ENCODE measurements around the gene ADSS1.
A peak's percentile ranks its signal among the peaks of the same experiment; 100 is the strongest.

ADSS1 gene

DNA sequence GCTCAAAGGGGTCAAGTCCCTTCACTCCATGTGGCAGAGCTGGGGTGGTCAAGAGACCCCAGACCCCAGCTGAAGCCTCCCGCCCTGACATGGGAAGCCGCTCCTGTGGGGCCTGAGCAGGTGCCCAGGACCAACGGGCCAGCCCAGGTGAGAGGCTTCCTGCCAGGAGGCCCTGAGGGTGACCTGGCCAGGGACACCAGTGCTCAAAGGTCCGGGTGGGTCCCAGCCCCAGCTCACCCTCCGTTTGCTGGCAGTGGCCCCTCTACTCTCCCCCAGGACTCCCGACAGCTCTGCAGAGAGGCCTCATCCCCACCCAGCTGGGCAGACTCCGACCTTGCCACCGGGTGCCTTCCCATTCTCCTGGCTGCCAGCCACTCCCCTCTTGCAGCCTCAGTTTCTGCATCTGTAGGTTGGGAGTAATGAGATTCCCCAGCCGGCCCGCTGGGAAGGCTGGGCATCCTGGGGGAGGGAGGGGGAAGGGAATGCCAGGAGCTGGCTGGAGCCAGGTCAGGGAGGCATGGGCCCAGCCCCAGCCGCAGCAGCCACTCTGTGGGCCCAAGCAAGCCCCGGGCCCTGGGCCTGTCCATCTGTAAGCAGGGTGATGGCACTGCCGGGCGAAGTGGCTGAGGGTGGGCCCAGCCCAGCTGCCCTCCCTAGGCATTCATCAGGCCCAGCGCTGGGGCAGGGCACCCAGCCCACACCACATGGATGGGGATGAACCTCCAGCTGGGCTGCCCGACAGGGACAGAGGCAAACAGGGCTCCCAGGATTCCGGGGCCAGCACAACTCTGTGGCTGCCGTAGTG is 44.9 kb upstream of the ADSS1 start:
- no peak for DNase-seq (ENCODE audit: low read depth)
- H3K4me3 ChIP-seq (replicated peaks; ENCODE audit: low read depth, low read length), result no peak overlapping the region
- TF ChIP-seq, protein P1, sequence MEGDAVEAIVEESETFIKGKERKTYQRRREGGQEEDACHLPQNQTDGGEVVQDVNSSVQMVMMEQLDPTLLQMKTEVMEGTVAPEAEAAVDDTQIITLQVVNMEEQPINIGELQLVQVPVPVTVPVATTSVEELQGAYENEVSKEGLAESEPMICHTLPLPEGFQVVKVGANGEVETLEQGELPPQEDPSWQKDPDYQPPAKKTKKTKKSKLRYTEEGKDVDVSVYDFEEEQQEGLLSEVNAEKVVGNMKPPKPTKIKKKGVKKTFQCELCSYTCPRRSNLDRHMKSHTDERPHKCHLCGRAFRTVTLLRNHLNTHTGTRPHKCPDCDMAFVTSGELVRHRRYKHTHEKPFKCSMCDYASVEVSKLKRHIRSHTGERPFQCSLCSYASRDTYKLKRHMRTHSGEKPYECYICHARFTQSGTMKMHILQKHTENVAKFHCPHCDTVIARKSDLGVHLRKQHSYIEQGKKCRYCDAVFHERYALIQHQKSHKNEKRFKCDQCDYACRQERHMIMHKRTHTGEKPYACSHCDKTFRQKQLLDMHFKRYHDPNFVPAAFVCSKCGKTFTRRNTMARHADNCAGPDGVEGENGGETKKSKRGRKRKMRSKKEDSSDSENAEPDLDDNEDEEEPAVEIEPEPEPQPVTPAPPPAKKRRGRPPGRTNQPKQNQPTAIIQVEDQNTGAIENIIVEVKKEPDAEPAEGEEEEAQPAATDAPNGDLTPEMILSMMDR (IDR thresholded peaks at IDR 0.05; ENCODE audit: low read length, missing control alignments), result no peak

DNA sequence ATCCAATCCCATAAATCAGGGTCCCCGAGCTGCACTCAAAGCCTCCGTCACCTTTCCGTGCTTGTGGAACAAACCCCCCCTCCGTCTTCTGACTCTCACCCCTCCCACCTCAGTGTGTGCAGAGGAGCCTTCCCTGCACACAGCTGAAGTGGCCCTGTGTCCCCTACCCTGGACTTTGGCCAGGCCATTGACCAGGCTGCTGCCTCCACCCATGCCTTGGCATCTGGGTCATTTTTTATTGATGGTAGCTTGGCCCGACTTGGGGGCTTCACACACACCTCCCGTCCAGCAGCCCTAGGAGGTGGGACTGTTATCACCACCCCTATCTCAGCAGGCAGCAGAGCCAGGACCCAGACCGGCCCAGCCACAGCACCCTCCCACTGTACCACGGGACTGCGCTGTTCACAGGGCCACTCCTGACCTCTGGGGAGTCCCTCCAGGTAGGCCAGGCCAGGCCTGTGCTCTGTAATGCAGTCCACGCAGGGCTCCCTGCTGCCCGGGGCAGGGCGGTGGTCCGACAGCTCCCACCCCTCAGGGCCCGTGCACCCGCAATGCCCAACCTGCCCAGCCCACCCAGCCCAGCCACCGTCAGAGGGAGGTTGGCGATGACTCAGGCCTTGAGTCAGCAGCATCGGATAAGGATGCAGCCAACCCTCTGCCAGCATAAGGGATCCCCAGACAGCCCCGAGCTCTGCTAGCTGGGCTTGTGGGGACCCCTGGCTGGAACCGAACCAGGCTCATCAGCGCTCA is 43.8 kb upstream of the ADSS1 start:
- no peak overlapping the region for H3K4me3 ChIP-seq (replicated peaks; ENCODE audit: low read depth, low read length)
- TF ChIP-seq, protein P1 (IDR thresholded peaks at IDR 0.05; ENCODE audit: low read length, missing control alignments), result no peak
- peak; percentile 72 for DNase-seq (ENCODE audit: low read depth)

DNA sequence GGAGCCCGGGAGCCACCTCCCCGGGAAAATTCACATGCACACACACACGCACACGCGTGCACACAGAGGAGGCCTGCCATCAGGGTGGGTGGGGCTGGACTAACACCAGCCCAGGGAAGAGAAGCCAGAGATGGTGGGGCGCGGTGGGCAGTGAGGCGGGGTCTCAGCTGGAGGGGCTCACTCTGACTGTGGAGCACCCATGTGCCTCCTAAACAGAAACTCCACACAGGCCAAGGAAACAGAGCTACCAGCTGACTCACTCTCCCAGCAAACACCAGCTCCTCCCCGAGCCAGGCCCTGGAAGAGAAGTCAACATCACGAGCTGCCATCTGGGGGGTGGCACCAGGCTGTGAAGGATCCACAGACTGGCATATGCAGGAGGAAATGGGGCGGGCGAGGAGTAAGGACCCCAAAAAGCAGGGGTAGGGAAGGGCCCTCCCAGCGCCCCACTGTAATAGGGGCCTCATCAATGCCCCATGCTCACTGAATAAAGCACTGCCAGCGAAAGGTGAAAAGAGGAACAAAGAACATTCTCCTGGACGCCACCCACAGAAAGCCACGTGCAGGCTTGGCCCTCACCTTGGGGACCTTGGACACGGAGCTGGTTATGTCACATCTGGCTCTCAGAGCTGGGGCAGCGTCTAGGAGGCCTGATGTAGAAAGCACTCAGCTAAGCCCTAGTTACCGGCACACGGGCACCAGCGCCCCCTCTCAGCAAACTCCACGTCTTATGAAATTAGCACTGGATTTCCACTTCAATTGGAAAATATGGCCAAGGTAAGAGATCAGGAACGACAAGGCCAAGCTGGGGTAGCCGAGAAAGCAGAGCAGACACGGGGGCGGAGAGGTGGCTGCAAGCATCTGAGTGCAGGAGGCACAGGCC is 43.0 kb upstream of the ADSS1 start:
- DNase-seq (ENCODE audit: low read depth), result peak; percentile 74
- TF ChIP-seq, protein P1 (IDR thresholded peaks at IDR 0.05; ENCODE audit: low read length, missing control alignments), result peak; percentile 11
- H3K4me3 ChIP-seq (replicated peaks; ENCODE audit: low read depth, low read length), result peak overlapping the region; percentile 5

DNA sequence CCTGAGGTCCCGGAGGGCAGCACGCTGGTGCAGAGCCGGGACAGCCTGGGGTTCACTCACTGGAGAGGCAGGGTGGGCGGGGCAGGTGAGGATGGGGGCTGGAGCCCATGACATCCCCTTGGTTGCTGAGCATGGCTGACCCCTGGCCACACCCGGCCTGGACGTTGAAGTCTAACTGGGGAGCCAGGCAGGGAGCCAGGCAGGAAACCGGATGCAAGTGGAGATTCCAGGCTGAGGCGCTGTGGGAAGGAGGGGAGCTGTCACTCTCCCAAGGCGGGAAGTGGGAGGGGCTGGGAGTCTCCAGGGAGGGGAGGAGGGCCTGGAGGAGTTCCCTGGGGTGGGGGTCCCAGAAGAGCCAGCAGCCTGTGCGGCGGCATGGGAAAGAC is 42.3 kb upstream of the ADSS1 start:
- peak; percentile 87 for DNase-seq (ENCODE audit: low read depth)
- TF ChIP-seq, protein P1 (IDR thresholded peaks at IDR 0.05; ENCODE audit: low read length, missing control alignments), result no peak
- peak overlapping the region; percentile 39 for H3K4me3 ChIP-seq (replicated peaks; ENCODE audit: low read depth, low read length)

DNA sequence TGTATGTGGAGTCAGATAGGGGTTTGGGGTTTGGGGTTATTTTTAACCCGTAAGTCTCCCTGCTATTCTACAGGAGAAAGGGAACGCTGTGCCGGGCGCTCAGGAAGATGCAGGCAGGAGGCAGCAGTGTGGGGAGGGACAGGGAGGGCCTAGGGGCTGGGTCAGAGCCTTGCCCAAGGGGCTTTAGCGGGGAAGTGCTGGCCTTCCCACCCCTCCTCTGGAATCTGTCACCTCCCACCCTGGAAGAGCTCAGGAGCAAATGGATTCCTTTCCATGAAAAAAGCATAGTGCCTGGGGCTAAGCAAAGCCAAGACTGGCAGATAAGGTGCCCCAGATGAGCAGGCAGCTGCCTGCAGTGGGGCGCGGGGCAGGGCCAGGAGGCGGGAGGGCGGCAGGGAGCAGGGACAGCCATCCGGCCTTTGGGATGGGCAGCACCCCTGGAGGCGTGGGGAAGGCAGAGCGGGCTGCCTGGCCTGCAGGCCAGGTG is 41.9 kb upstream of the ADSS1 start:
- peak overlapping the region; percentile 39 for H3K4me3 ChIP-seq (replicated peaks; ENCODE audit: low read depth, low read length)
- TF ChIP-seq, protein P1 (IDR thresholded peaks at IDR 0.05; ENCODE audit: low read length, missing control alignments), result no peak
- no peak for DNase-seq (ENCODE audit: low read depth)

DNA sequence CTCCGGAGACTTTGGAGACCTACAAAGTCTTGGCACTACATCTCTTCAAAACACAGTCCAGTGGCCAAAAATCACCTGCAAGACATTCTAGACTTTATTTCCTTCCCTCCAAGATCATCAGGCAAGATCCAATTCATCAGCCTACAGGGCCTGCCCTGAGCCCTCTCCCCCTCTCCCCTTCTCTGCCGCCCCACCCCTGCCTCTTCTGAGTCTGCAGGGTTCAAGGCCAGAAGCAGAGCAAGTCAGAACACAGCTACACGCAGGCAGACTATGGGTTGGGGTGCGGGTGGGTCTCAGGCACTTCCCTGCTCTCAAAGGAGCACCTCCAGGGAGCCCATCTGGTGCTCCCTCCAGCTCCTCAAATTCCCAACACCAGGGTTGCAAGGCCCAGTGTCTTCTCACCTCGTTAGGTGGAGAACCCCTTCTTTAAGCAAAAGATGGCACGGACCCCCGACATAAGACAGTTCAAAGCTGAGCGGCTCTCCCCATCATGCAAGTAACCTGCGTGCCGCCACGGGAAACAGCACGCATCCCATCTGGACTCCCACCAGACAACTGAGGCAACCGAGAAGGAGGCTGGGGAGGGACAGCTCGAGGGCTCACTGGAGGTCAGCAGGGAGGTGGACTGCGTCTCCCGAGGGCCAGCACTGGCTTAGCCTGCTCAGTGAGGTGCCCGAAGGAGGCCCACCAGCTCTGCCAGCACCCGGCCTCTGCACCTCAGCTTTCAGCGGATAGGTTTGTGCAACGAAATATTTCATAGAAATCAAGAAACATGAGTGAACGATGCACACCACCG is 40.2 kb upstream of the ADSS1 start:
- TF ChIP-seq, protein P1 (IDR thresholded peaks at IDR 0.05; ENCODE audit: low read length, missing control alignments), result no peak
- no peak for DNase-seq (ENCODE audit: low read depth)

More for the DNA sequence above, 40.2 kb upstream of the ADSS1 start:
- H3K4me3 ChIP-seq (replicated peaks; ENCODE audit: low read depth, low read length), result no peak overlapping the region

Measured in fibroblast of pulmonary artery (primary cell).